WTC11 (cell line): ENCODE data around the gene DIABLO. TPM values are rescaled to one million over a fixed set of nuclear protein-coding genes. Genes with fewer than 3 reads are reported as not detected.

ENCODE experiments used
- ATAC-seq: fragments of 200-7000 bp; cut with Tn5 transposase; 2 replicates; pipeline ENCODE4 v1.10.0; 2021; ENCODE audit warnings: mild to moderate bottlenecking, moderate library complexity
- CTCF ChIA-PET: fragments of 300-600 bp; sonication (Branson Sonifier 250); formaldehyde crosslinking; loops from one replicate; lab custom pipeline; 2021; ENCODE audit warnings: antibody characterized with exemption; lab: Charles Lee
- POLR2A ChIA-PET: fragments of 350-600 bp; sonication (Branson Sonifier 250); formaldehyde crosslinking; loops from one replicate; lab custom pipeline; 2021; ENCODE audit warnings: antibody characterized with exemption; lab: Charles Lee
- DNase-seq: peaks from one replicate; pipeline ENCODE4 v3.0.0; 2021; ENCODE audit warnings: low spot score
- H3K27ac Mint-ChIP-seq: 2 replicates; pipeline ENCODE4 v1.8.0; 2021; ENCODE audit warnings: mixed read lengths
- H3K27me3 Mint-ChIP-seq: 2 replicates; pipeline ENCODE4 v1.8.0; 2021; ENCODE audit warnings: low read depth, mild to moderate bottlenecking, moderate library complexity, mixed read lengths
- H3K36me3 Mint-ChIP-seq: 2 replicates; pipeline ENCODE4 v1.8.0; 2021; ENCODE audit warnings: mixed read lengths
- H3K4me1 Mint-ChIP-seq: 2 replicates; pipeline ENCODE4 v1.8.0; 2022; ENCODE audit warnings: mixed read lengths
- H3K4me3 Mint-ChIP-seq: 2 replicates; pipeline ENCODE4 v1.8.0; 2021; ENCODE audit warnings: mild to moderate bottlenecking, moderate library complexity, mixed read lengths
- H3K9me3 Mint-ChIP-seq: 2 replicates; pipeline ENCODE4 v1.8.0; 2021; ENCODE audit warnings: mixed read lengths
- CREM ChIP-seq: sonication (generic); formaldehyde crosslinking; IDR thresholded peaks from 2 replicates; pipeline ENCODE4 v1.8.1; 2022; ENCODE audit warnings: mild to moderate bottlenecking, missing genetic modification reagents, moderate library complexity
- E2F4 ChIP-seq: sonication (generic); formaldehyde crosslinking; IDR thresholded peaks from 2 replicates; pipeline ENCODE4 v1.8.1; 2022; ENCODE audit warnings: low read depth, mild to moderate bottlenecking, moderate library complexity, missing genetic modification reagents, borderline replicate concordance
- ERG ChIP-seq: fragments of 250-450 bp; sonication (Bioruptor Pico); IDR thresholded peaks from 2 replicates; pipeline ENCODE4 v1.8.0; 2021; ENCODE audit warnings: mild to moderate bottlenecking
- ESRRA ChIP-seq: sonication (generic); formaldehyde crosslinking; IDR thresholded peaks from 2 replicates; pipeline ENCODE4 v1.8.1; 2022; ENCODE audit warnings: mild to moderate bottlenecking, missing genetic modification reagents, borderline replicate concordance
- GRHL2 ChIP-seq: fragments of 250-450 bp; sonication (Bioruptor Pico); IDR thresholded peaks from 2 replicates; pipeline ENCODE4 v1.8.0; 2022; ENCODE audit warnings: mild to moderate bottlenecking, moderate library complexity; ENCODE audit not compliant: insufficient replicate concordance, severe bottlenecking
- HMGA2 ChIP-seq: fragments of 250-450 bp; sonication (Bioruptor Pico); IDR thresholded peaks from 2 replicates; pipeline ENCODE4 v1.4.0; 2021; ENCODE audit warnings: mild to moderate bottlenecking, moderate library complexity
- HMGXB4 ChIP-seq: sonication (generic); formaldehyde crosslinking; IDR thresholded peaks from 2 replicates; pipeline ENCODE4 v1.8.1; 2023; ENCODE audit warnings: mild to moderate bottlenecking, moderate library complexity, missing genetic modification reagents
- IRF2 ChIP-seq: sonication (generic); formaldehyde crosslinking; IDR thresholded peaks from 2 replicates; pipeline ENCODE4 v1.8.0; 2022; ENCODE audit warnings: low read depth, missing genetic modification reagents, borderline replicate concordance
- MYBL2 ChIP-seq: sonication (generic); formaldehyde crosslinking; IDR thresholded peaks from 2 replicates; pipeline ENCODE4 v1.8.1; 2023; ENCODE audit warnings: mild to moderate bottlenecking, moderate library complexity, missing genetic modification reagents
- NR2C2 ChIP-seq: sonication (generic); formaldehyde crosslinking; IDR thresholded peaks from 2 replicates; pipeline ENCODE4 v1.8.0; 2022; ENCODE audit warnings: mild to moderate bottlenecking, missing genetic modification reagents
- SMAD3 ChIP-seq: sonication (generic); formaldehyde crosslinking; IDR thresholded peaks from 2 replicates; pipeline ENCODE4 v1.8.0; 2022; ENCODE audit warnings: missing genetic modification reagents, mild to moderate bottlenecking, borderline replicate concordance
- SOX15 ChIP-seq: fragments of 250-450 bp; sonication (Bioruptor Pico); IDR thresholded peaks from 2 replicates; pipeline ENCODE4 v1.9.0; 2021; ENCODE audit warnings: mild to moderate bottlenecking
- TCF7 ChIP-seq: sonication (generic); formaldehyde crosslinking; IDR thresholded peaks from 2 replicates; pipeline ENCODE4 v1.8.0; 2022; ENCODE audit warnings: mild to moderate bottlenecking, low read depth, missing genetic modification reagents, moderate library complexity
- TEAD4 ChIP-seq: sonication (generic); formaldehyde crosslinking; IDR thresholded peaks from 2 replicates; pipeline ENCODE4 v1.8.0; 2022; ENCODE audit warnings: mild to moderate bottlenecking, missing genetic modification reagents
- TP53 ChIP-seq: sonication (generic); formaldehyde crosslinking; IDR thresholded peaks from 2 replicates; pipeline ENCODE4 v1.8.1; 2023; ENCODE audit warnings: mild to moderate bottlenecking, missing genetic modification reagents
- ZMAT4 ChIP-seq: fragments of 250-450 bp; sonication (Bioruptor Pico); IDR thresholded peaks from 2 replicates; pipeline ENCODE4 v1.9.0; 2021; ENCODE audit warnings: mild to moderate bottlenecking
- ZNF138 ChIP-seq: sonication (generic); formaldehyde crosslinking; conservative IDR thresholded peaks from 2 replicates; pipeline ENCODE4 v1.8.1; 2022; ENCODE audit warnings: mild to moderate bottlenecking, moderate library complexity, missing genetic modification reagents
- ZNF232 ChIP-seq: sonication (generic); formaldehyde crosslinking; IDR thresholded peaks from 2 replicates; pipeline ENCODE4 v1.8.0; 2022; ENCODE audit warnings: mild to moderate bottlenecking, missing genetic modification reagents
- ZNF263 ChIP-seq: sonication (generic); formaldehyde crosslinking; IDR thresholded peaks from 2 replicates; pipeline ENCODE4 v1.8.1; 2022; ENCODE audit warnings: low read depth, mild to moderate bottlenecking, moderate library complexity, missing genetic modification reagents
- total RNA-seq: library from RNA; stranded (reverse); gene quantifications from 3 replicates; pipeline ENCODE4 v1.2.3, GENCODE V29; 2021
- TF ChIP-seq, protein P1 (sequence below): sonication (generic); formaldehyde crosslinking; conservative IDR thresholded peaks from 2 replicates; pipeline ENCODE4 v1.8.1; 2023; ENCODE audit warnings: mild to moderate bottlenecking, low read depth, missing genetic modification reagents, moderate library complexity
- TF ChIP-seq, protein P2 (sequence below): sonication (generic); formaldehyde crosslinking; IDR thresholded peaks from 2 replicates; pipeline ENCODE4 v1.8.1; 2023; ENCODE audit warnings: mild to moderate bottlenecking, missing genetic modification reagents, moderate library complexity
- TF ChIP-seq, protein P3 (sequence below): sonication (generic); formaldehyde crosslinking; IDR thresholded peaks from 2 replicates; pipeline ENCODE4 v1.8.0; 2023; ENCODE audit warnings: missing genetic modification reagents, mild to moderate bottlenecking, borderline replicate concordance
- TF ChIP-seq, protein P4 (sequence below): sonication (generic); formaldehyde crosslinking; IDR thresholded peaks from 2 replicates; pipeline ENCODE4 v1.8.1; 2022; ENCODE audit warnings: mild to moderate bottlenecking, missing genetic modification reagents, moderate library complexity, borderline replicate concordance

Gene DIABLO
- total RNA-seq, 1 experiment from 2014 or later: 61.7 TPM

GRCh38 chr12:122171399-122171798 lies 54.5 kb downstream of the DIABLO start:
- Mint-ChIP-seq H3K27ac (no peak overlapping the region), H3K27me3 (no peaks in the 10 kb centered on the region), H3K4me1 (no peaks in the 10 kb centered on the region), H3K36me3 (no peaks in the 10 kb centered on the region), H3K9me3 (no peaks in the 10 kb centered on the region), H3K4me3 (no peak overlapping the region)
- TF ChIP-seq ESRRA (CRISPR knock-in tag) (no peak), GRHL2 (CRISPR knock-in tag) (no peak), SMAD3 (CRISPR knock-in tag) (no peak), ZNF138 (no peak), NR2C2 (CRISPR knock-in tag) (no peak), CREM (CRISPR knock-in tag) (no peak), ERG (no peak), TCF7 (no peak), IRF2 (no peak), SOX15 (CRISPR knock-in tag) (no peak), ZNF232 (CRISPR knock-in tag) (no peak)
- TF ChIP-seq, protein P1, sequence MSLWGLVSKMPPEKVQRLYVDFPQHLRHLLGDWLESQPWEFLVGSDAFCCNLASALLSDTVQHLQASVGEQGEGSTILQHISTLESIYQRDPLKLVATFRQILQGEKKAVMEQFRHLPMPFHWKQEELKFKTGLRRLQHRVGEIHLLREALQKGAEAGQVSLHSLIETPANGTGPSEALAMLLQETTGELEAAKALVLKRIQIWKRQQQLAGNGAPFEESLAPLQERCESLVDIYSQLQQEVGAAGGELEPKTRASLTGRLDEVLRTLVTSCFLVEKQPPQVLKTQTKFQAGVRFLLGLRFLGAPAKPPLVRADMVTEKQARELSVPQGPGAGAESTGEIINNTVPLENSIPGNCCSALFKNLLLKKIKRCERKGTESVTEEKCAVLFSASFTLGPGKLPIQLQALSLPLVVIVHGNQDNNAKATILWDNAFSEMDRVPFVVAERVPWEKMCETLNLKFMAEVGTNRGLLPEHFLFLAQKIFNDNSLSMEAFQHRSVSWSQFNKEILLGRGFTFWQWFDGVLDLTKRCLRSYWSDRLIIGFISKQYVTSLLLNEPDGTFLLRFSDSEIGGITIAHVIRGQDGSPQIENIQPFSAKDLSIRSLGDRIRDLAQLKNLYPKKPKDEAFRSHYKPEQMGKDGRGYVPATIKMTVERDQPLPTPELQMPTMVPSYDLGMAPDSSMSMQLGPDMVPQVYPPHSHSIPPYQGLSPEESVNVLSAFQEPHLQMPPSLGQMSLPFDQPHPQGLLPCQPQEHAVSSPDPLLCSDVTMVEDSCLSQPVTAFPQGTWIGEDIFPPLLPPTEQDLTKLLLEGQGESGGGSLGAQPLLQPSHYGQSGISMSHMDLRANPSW: no peak
- TF ChIP-seq, protein P2, sequence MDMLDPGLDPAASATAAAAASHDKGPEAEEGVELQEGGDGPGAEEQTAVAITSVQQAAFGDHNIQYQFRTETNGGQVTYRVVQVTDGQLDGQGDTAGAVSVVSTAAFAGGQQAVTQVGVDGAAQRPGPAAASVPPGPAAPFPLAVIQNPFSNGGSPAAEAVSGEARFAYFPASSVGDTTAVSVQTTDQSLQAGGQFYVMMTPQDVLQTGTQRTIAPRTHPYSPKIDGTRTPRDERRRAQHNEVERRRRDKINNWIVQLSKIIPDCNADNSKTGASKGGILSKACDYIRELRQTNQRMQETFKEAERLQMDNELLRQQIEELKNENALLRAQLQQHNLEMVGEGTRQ: no peak
- TF ChIP-seq, protein P3, sequence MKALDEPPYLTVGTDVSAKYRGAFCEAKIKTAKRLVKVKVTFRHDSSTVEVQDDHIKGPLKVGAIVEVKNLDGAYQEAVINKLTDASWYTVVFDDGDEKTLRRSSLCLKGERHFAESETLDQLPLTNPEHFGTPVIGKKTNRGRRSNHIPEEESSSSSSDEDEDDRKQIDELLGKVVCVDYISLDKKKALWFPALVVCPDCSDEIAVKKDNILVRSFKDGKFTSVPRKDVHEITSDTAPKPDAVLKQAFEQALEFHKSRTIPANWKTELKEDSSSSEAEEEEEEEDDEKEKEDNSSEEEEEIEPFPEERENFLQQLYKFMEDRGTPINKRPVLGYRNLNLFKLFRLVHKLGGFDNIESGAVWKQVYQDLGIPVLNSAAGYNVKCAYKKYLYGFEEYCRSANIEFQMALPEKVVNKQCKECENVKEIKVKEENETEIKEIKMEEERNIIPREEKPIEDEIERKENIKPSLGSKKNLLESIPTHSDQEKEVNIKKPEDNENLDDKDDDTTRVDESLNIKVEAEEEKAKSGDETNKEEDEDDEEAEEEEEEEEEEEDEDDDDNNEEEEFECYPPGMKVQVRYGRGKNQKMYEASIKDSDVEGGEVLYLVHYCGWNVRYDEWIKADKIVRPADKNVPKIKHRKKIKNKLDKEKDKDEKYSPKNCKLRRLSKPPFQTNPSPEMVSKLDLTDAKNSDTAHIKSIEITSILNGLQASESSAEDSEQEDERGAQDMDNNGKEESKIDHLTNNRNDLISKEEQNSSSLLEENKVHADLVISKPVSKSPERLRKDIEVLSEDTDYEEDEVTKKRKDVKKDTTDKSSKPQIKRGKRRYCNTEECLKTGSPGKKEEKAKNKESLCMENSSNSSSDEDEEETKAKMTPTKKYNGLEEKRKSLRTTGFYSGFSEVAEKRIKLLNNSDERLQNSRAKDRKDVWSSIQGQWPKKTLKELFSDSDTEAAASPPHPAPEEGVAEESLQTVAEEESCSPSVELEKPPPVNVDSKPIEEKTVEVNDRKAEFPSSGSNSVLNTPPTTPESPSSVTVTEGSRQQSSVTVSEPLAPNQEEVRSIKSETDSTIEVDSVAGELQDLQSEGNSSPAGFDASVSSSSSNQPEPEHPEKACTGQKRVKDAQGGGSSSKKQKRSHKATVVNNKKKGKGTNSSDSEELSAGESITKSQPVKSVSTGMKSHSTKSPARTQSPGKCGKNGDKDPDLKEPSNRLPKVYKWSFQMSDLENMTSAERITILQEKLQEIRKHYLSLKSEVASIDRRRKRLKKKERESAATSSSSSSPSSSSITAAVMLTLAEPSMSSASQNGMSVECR (CRISPR knock-in tag): no peak
- CTCF ChIA-PET: no interaction called here
- ATAC-seq: no peak
- POLR2A ChIA-PET: no interaction called here
- no peak for DNase-seq

- H3K36me3 Mint-ChIP-seq: no peaks in the 10 kb centered on the region
- no peak overlapping the region for H3K27ac Mint-ChIP-seq
- 0 out of 2 replicates have a peak, but pooled peaks cover 2% of the 10 kb centered on the region for H3K4me1 Mint-ChIP-seq
- ATAC-seq (no peak), DNase-seq (no peak)
- CTCF ChIA-PET: interaction anchor here (1.0 kb wide), 1 partner anchor 10 kb away, joined by 4 read pairs; no protein-coding TSS in a partner anchor
- no peaks in the 10 kb centered on the region for H3K27me3 Mint-ChIP-seq
- POLR2A ChIA-PET: no interaction called here
- no peaks in the 10 kb centered on the region for H3K9me3 Mint-ChIP-seq
- no peak overlapping the region for H3K4me3 Mint-ChIP-seq
- TF ChIP-seq ZNF263 (CRISPR knock-in tag) (no peak), IRF2 (no peak), ZMAT4 (CRISPR knock-in tag) (no peak), MYBL2 (CRISPR knock-in tag) (no peak), TP53 (CRISPR knock-in tag) (no peak), TEAD4 (no peak), HMGA2 (CRISPR knock-in tag) (no peak), HMGXB4 (CRISPR knock-in tag) (no peak), E2F4 (CRISPR knock-in tag) (no peak)
- TF ChIP-seq, protein P4, sequence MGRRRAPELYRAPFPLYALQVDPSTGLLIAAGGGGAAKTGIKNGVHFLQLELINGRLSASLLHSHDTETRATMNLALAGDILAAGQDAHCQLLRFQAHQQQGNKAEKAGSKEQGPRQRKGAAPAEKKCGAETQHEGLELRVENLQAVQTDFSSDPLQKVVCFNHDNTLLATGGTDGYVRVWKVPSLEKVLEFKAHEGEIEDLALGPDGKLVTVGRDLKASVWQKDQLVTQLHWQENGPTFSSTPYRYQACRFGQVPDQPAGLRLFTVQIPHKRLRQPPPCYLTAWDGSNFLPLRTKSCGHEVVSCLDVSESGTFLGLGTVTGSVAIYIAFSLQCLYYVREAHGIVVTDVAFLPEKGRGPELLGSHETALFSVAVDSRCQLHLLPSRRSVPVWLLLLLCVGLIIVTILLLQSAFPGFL (CRISPR knock-in tag): no peak
These were observed 57.4 kb downstream of the DIABLO start for GRCh38 chr12:122168492-122168891.
